Stimulated activated CD8-positive, alpha-beta memory T cell treated with anti-CD3 and anti-CD28 coated beads, Interleukin-12 subunit alpha, Interleukin-12 subunit beta, amount 100 ng/mL, for 1 hour (primary cell): Measurements from ENCODE around the gene HSP90AA1.

ENCODE experiments used
- DNase-seq: peaks from one replicate; pipeline ENCODE4 v3.0.0-alpha.2; 2020; ENCODE audit warnings: low read depth

The HSP90AA1 gene

GRCh38 chr14:102040153-102040552 lies 46.7 kb downstream of the HSP90AA1 start:
- DNase-seq, result no peak

- no peak for DNase-seq
Measured at GRCh38 chr14:102039157-102039556, 47.7 kb downstream of the HSP90AA1 start.

- no peak for DNase-seq
Measured at GRCh38 chr14:102037686-102038085, 49.2 kb downstream of the HSP90AA1 start.

GRCh38 chr14:102035914-102036313 lies 50.9 kb downstream of the HSP90AA1 start:
- no peak for DNase-seq

- DNase-seq, result no peak
Measured at GRCh38 chr14:102034301-102034700, 52.5 kb downstream of the HSP90AA1 start.

GRCh38 chr14:102033241-102033640 lies 53.6 kb downstream of the HSP90AA1 start:
- DNase-seq, result no peak
